WTC11 (cell line): Measurements from ENCODE around the gene CCBE1. TPM values are rescaled to one million over a fixed set of nuclear protein-coding genes. Genes with fewer than 3 reads are reported as not detected.

Experiments
- ATAC-seq: fragments of 200-7000 bp; cut with Tn5 transposase; 2 replicates; pipeline ENCODE4 v1.10.0; 2021; ENCODE audit warnings: mild to moderate bottlenecking, moderate library complexity
- CTCF ChIA-PET: fragments of 300-600 bp; sonication (Branson Sonifier 250); formaldehyde crosslinking; loops from one replicate; lab custom pipeline; 2021; ENCODE audit warnings: antibody characterized with exemption; lab: Charles Lee
- POLR2A ChIA-PET: fragments of 350-600 bp; sonication (Branson Sonifier 250); formaldehyde crosslinking; loops from one replicate; lab custom pipeline; 2021; ENCODE audit warnings: antibody characterized with exemption; lab: Charles Lee
- DNase-seq: peaks from one replicate; pipeline ENCODE4 v3.0.0; 2021; ENCODE audit warnings: low spot score
- H3K27ac Mint-ChIP-seq: 2 replicates; pipeline ENCODE4 v1.8.0; 2021; ENCODE audit warnings: mixed read lengths
- H3K27me3 Mint-ChIP-seq: 2 replicates; pipeline ENCODE4 v1.8.0; 2021; ENCODE audit warnings: low read depth, mild to moderate bottlenecking, moderate library complexity, mixed read lengths
- H3K36me3 Mint-ChIP-seq: 2 replicates; pipeline ENCODE4 v1.8.0; 2021; ENCODE audit warnings: mixed read lengths
- H3K4me1 Mint-ChIP-seq: 2 replicates; pipeline ENCODE4 v1.8.0; 2022; ENCODE audit warnings: mixed read lengths
- H3K4me3 Mint-ChIP-seq: 2 replicates; pipeline ENCODE4 v1.8.0; 2021; ENCODE audit warnings: mild to moderate bottlenecking, moderate library complexity, mixed read lengths
- H3K9me3 Mint-ChIP-seq: 2 replicates; pipeline ENCODE4 v1.8.0; 2021; ENCODE audit warnings: mixed read lengths
- ATF1 ChIP-seq: sonication (generic); formaldehyde crosslinking; IDR thresholded peaks from 2 replicates; pipeline ENCODE4 v1.8.1; 2023; ENCODE audit warnings: mild to moderate bottlenecking, moderate library complexity, missing genetic modification reagents
- CTCF ChIP-seq: fragments of 200-600 bp; IDR thresholded peaks from 2 replicates; pipeline ENCODE4 v1.8.0; 2022; ENCODE audit warnings: antibody characterized with exemption
- ELF4 ChIP-seq: sonication (generic); formaldehyde crosslinking; IDR thresholded peaks from 2 replicates; pipeline ENCODE4 v1.8.1; 2022; ENCODE audit warnings: low read depth, mild to moderate bottlenecking, moderate library complexity, missing genetic modification reagents
- FOXP4 ChIP-seq: sonication (generic); formaldehyde crosslinking; IDR thresholded peaks from 2 replicates; pipeline ENCODE4 v1.8.0; 2022; ENCODE audit warnings: mild to moderate bottlenecking, missing genetic modification reagents
- GTF2I ChIP-seq: fragments of 250-450 bp; sonication (Bioruptor Pico); conservative IDR thresholded peaks from 2 replicates; pipeline ENCODE4 v1.4.0; 2021; ENCODE audit warnings: mild to moderate bottlenecking
- NR3C1 ChIP-seq: sonication (generic); formaldehyde crosslinking; conservative IDR thresholded peaks from 2 replicates; pipeline ENCODE4 v1.8.1; 2023; ENCODE audit warnings: low read depth, mild to moderate bottlenecking, missing genetic modification reagents
- PRRX2 ChIP-seq: fragments of 250-450 bp; sonication (Bioruptor Pico); IDR thresholded peaks from 2 replicates; pipeline ENCODE4 v1.8.0; 2021; ENCODE audit warnings: mild to moderate bottlenecking
- USF1 ChIP-seq: sonication (generic); formaldehyde crosslinking; IDR thresholded peaks from 2 replicates; pipeline ENCODE4 v1.8.0; 2022; ENCODE audit warnings: mild to moderate bottlenecking, missing genetic modification reagents
- ZNF425 ChIP-seq: fragments of 250-450 bp; sonication (Bioruptor Pico); conservative IDR thresholded peaks from 2 replicates; pipeline ENCODE4 v1.9.0; 2021; ENCODE audit warnings: mild to moderate bottlenecking
- total RNA-seq: library from RNA; stranded (reverse); gene quantifications from 3 replicates; pipeline ENCODE4 v1.2.3, GENCODE V29; 2021
- TF ChIP-seq, protein P1 (sequence below): fragments of 250-450 bp; sonication (Bioruptor Pico); IDR thresholded peaks from 2 replicates; pipeline ENCODE4 v1.9.0; 2021; ENCODE audit warnings: mild to moderate bottlenecking, borderline replicate concordance
- TF ChIP-seq, protein P2 (sequence below): sonication (generic); formaldehyde crosslinking; IDR thresholded peaks from 2 replicates; pipeline ENCODE4 v1.8.1; 2022; ENCODE audit warnings: mild to moderate bottlenecking, missing genetic modification reagents, moderate library complexity, borderline replicate concordance
- TF ChIP-seq, protein P3 (sequence below): sonication (generic); formaldehyde crosslinking; IDR thresholded peaks from 2 replicates; pipeline ENCODE4 v1.8.1; 2023; ENCODE audit warnings: mild to moderate bottlenecking, missing genetic modification reagents
- TF ChIP-seq, protein P4 (sequence below): sonication (generic); formaldehyde crosslinking; IDR thresholded peaks from 2 replicates; pipeline ENCODE4 v1.8.1; 2023; ENCODE audit warnings: mild to moderate bottlenecking, missing genetic modification reagents, moderate library complexity

CCBE1 gene
- total RNA-seq, 1 experiment from 2014 or later, result 9.7 TPM

- no peak overlapping the region for H3K27ac Mint-ChIP-seq
- ATAC-seq (no peak), DNase-seq (no peak)
- no peak overlapping the region for H3K4me3 Mint-ChIP-seq
- H3K36me3 Mint-ChIP-seq, result no peaks in the 10 kb centered on the region
- no peaks in the 10 kb centered on the region for H3K27me3 Mint-ChIP-seq
- no peaks in the 10 kb centered on the region for H3K9me3 Mint-ChIP-seq
- H3K4me1 Mint-ChIP-seq, result peaks cover 14% of the 10 kb centered on the region
- POLR2A ChIA-PET, result no interaction called here
- CTCF ChIA-PET, result interaction anchor here (1.0 kb wide), 1 partner anchor 123 kb away, joined by 3 read pairs; the partner anchor contains the start of gene CCBE1
- TF ChIP-seq, protein P1, sequence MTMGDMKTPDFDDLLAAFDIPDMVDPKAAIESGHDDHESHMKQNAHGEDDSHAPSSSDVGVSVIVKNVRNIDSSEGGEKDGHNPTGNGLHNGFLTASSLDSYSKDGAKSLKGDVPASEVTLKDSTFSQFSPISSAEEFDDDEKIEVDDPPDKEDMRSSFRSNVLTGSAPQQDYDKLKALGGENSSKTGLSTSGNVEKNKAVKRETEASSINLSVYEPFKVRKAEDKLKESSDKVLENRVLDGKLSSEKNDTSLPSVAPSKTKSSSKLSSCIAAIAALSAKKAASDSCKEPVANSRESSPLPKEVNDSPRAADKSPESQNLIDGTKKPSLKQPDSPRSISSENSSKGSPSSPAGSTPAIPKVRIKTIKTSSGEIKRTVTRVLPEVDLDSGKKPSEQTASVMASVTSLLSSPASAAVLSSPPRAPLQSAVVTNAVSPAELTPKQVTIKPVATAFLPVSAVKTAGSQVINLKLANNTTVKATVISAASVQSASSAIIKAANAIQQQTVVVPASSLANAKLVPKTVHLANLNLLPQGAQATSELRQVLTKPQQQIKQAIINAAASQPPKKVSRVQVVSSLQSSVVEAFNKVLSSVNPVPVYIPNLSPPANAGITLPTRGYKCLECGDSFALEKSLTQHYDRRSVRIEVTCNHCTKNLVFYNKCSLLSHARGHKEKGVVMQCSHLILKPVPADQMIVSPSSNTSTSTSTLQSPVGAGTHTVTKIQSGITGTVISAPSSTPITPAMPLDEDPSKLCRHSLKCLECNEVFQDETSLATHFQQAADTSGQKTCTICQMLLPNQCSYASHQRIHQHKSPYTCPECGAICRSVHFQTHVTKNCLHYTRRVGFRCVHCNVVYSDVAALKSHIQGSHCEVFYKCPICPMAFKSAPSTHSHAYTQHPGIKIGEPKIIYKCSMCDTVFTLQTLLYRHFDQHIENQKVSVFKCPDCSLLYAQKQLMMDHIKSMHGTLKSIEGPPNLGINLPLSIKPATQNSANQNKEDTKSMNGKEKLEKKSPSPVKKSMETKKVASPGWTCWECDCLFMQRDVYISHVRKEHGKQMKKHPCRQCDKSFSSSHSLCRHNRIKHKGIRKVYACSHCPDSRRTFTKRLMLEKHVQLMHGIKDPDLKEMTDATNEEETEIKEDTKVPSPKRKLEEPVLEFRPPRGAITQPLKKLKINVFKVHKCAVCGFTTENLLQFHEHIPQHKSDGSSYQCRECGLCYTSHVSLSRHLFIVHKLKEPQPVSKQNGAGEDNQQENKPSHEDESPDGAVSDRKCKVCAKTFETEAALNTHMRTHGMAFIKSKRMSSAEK, result no peak
- no peak for TF ChIP-seq USF1 (CRISPR knock-in tag)
- TF ChIP-seq NR3C1, result no peak
- no peak for TF ChIP-seq ATF1 (CRISPR knock-in tag)
- TF ChIP-seq, protein P2, sequence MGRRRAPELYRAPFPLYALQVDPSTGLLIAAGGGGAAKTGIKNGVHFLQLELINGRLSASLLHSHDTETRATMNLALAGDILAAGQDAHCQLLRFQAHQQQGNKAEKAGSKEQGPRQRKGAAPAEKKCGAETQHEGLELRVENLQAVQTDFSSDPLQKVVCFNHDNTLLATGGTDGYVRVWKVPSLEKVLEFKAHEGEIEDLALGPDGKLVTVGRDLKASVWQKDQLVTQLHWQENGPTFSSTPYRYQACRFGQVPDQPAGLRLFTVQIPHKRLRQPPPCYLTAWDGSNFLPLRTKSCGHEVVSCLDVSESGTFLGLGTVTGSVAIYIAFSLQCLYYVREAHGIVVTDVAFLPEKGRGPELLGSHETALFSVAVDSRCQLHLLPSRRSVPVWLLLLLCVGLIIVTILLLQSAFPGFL (CRISPR knock-in tag), result no peak
- TF ChIP-seq, protein P3, sequence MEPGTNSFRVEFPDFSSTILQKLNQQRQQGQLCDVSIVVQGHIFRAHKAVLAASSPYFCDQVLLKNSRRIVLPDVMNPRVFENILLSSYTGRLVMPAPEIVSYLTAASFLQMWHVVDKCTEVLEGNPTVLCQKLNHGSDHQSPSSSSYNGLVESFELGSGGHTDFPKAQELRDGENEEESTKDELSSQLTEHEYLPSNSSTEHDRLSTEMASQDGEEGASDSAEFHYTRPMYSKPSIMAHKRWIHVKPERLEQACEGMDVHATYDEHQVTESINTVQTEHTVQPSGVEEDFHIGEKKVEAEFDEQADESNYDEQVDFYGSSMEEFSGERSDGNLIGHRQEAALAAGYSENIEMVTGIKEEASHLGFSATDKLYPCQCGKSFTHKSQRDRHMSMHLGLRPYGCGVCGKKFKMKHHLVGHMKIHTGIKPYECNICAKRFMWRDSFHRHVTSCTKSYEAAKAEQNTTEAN (CRISPR knock-in tag), result no peak
- no peak for TF ChIP-seq ZNF425 (CRISPR knock-in tag)
- no peak for TF ChIP-seq GTF2I (CRISPR knock-in tag)
- no peak for TF ChIP-seq CTCF
- no peak for TF ChIP-seq ELF4 (CRISPR knock-in tag)
These were observed 123.3 kb downstream of the CCBE1 start for GRCh38 chr18:59573962-59574361.

GRCh38 chr18:59571902-59572301 lies 125.3 kb downstream of the CCBE1 start:
- Mint-ChIP-seq H3K4me1 (peaks cover 19% of the 10 kb centered on the region), H3K9me3 (no peaks in the 10 kb centered on the region), H3K4me3 (no peak overlapping the region), H3K27me3 (no peaks in the 10 kb centered on the region), H3K27ac (no peak overlapping the region), H3K36me3 (no peaks in the 10 kb centered on the region)
- DNase-seq (no peak), ATAC-seq (no peak)
- TF ChIP-seq PRRX2 (CRISPR knock-in tag) (no peak), FOXP4 (CRISPR knock-in tag) (no peak)
- TF ChIP-seq, protein P4, sequence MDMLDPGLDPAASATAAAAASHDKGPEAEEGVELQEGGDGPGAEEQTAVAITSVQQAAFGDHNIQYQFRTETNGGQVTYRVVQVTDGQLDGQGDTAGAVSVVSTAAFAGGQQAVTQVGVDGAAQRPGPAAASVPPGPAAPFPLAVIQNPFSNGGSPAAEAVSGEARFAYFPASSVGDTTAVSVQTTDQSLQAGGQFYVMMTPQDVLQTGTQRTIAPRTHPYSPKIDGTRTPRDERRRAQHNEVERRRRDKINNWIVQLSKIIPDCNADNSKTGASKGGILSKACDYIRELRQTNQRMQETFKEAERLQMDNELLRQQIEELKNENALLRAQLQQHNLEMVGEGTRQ (CRISPR knock-in tag), result no peak
- CTCF ChIA-PET, result interaction anchor here (0.8 kb wide), 1 partner anchor 252 kb away, joined by 3 read pairs; no protein-coding TSS in a partner anchor
- POLR2A ChIA-PET, result no interaction called here
